ENCODE data around the gene ATXN1.

ATXN1 gene

DNA sequence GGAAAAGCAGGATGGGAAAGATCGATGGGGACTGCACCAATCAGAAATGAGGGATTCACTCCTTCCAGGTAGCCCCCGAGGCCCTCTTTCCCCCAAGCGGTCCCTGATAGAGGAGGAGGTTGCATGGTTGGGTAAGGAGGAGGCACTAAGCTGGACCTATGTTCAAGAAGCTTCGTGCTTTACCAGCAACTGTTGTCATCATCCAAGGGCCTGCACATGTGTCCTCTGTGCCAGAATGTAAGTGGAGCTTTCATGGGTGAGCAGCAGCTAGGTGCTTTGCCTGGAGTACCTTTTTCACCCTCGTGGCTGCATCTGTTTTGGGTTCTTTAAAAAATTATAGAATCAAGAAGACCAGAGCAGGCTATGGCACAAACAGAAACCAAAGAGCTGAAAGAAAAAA is 468.8 kb downstream of the ATXN1 start:
- TF ChIP-seq, protein P1, sequence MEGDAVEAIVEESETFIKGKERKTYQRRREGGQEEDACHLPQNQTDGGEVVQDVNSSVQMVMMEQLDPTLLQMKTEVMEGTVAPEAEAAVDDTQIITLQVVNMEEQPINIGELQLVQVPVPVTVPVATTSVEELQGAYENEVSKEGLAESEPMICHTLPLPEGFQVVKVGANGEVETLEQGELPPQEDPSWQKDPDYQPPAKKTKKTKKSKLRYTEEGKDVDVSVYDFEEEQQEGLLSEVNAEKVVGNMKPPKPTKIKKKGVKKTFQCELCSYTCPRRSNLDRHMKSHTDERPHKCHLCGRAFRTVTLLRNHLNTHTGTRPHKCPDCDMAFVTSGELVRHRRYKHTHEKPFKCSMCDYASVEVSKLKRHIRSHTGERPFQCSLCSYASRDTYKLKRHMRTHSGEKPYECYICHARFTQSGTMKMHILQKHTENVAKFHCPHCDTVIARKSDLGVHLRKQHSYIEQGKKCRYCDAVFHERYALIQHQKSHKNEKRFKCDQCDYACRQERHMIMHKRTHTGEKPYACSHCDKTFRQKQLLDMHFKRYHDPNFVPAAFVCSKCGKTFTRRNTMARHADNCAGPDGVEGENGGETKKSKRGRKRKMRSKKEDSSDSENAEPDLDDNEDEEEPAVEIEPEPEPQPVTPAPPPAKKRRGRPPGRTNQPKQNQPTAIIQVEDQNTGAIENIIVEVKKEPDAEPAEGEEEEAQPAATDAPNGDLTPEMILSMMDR (IDR thresholded peaks at IDR 0.05; ENCODE audit: borderline replicate concordance, insufficient read depth, low read depth, low read length): no peak
- H3K4me3 ChIP-seq (ENCODE audit: low read depth, low read length): no peak overlapping the region

DNA sequence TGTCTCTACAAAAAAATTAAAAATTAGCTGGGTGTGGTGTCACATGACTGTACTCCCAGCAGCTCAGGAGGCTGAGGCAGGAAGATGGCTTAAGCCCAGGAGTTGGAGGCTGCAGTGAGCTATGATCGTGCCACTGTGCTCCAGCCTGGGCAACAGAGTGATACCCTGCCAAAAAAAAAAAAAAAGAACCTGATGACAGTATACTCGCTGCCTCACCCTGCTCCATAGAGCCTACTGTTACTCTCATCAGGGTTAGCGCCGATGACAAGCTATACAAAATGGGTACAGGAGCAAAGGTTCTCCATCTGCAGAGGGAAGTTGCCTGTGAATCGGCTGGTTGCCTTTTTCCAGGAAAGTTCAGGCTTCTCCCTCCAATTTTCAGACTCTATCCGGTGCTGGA is 469.5 kb downstream of the ATXN1 start:
- TF ChIP-seq, protein P1 (IDR thresholded peaks at IDR 0.05; ENCODE audit: borderline replicate concordance, insufficient read depth, low read depth, low read length): no peak
- no peak overlapping the region for H3K4me3 ChIP-seq (ENCODE audit: low read depth, low read length)

DNA sequence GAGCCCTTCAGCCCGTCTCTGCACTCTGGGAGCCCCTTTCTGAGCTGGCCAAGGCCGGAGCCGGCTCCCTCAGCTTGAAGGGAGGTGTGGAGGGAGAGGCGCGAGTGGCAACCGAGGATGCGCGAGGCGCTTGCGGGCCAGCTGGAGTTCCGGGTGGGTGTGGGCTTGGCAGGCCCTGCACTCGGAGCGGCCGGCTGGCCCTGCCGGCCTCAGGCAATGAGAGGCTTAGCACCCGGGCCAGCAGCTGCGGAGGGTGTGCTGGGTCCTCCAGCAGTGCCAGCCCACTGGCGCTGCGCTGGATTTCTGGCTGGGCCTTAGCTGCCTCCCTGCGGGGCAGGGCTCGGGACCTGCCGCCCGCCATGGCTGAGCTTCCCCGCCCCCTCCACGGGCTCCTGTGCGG is 473.1 kb downstream of the ATXN1 start:
- TF ChIP-seq, protein P1 (IDR thresholded peaks at IDR 0.05; ENCODE audit: borderline replicate concordance, insufficient read depth, low read depth, low read length): no peak
- no peak overlapping the region for H3K4me3 ChIP-seq (ENCODE audit: low read depth, low read length)

DNA sequence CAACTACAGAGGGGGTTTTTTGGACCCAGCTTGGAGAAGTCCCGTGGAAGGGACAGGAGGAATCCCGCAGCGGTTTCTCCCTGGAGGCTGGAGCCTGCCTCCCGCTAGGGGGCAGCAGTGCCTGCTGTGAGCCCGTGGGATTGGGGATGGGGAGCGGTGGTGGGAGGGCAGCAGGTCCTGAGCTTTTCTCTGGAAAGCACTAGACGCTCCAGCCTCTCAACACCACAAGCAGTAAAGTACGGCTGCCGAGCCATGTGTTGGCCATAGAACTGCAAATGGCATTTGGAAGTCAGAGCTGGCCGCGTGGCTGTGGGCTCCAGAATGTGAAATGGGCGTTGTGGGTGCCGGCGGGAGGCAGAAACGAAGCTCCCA is 475.1 kb downstream of the ATXN1 start:
- no peak overlapping the region for H3K4me3 ChIP-seq (ENCODE audit: low read depth, low read length)
- TF ChIP-seq, protein P1 (IDR thresholded peaks at IDR 0.05; ENCODE audit: borderline replicate concordance, insufficient read depth, low read depth, low read length): peak; percentile 93

DNA sequence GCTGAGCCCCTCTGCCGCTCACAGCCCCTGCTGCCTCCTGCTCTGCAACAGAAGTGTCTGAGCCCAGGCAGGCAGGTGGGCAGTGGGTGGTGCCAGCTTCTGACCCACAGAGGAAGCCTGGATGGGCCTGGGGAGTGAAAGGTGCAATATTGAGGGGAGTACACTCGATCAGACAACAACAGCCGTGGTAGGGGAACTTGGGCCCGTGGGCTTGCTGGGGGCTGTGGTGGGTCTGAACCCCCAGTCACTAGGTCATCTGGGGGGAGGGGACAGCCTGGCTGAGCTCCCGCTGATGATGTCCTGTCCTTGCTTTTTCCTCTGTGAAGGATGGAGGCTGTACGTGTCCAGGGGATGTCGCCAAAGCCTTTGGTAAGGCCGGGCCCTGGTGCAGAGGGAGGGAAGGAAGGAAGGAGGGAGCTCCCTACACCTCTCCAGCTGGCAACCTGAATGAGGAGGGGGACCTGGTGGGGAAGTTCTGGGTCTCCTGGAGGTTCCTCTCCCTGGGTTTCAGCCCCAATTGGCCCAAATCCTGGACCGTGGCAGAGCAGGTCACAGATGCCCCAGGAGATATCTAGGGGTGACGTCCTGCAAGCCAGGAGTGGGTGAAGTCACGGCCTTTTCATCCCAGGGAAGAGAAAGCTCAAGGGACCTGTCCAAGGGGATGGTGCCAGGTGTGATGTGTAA is 475.7 kb downstream of the ATXN1 start:
- TF ChIP-seq, protein P1 (IDR thresholded peaks at IDR 0.05; ENCODE audit: borderline replicate concordance, insufficient read depth, low read depth, low read length): no peak
- no peak overlapping the region for H3K4me3 ChIP-seq (ENCODE audit: low read depth, low read length)

DNA sequence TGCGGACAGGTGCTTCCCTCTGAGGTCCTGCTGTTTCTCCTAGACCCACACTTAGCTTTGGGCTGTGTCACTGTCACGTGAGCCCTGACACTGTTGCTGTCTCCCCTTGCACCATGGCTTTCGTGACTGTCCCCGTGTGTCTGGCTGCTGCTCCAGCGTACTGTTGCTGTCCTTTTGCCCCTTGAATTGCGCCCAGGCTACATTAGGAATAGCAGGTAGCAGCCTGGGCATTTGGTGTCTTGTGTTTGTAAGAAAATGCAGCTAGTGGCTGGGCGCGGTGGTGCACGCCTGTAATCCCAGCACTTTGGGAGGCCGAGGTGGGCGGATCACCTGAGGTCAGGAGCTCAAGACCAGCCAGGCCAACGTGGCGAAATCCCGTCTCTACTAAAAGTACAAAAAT is 476.8 kb downstream of the ATXN1 start:
- no peak overlapping the region for H3K4me3 ChIP-seq (ENCODE audit: low read depth, low read length)
- TF ChIP-seq, protein P1 (IDR thresholded peaks at IDR 0.05; ENCODE audit: borderline replicate concordance, insufficient read depth, low read depth, low read length): no peak

DNA sequence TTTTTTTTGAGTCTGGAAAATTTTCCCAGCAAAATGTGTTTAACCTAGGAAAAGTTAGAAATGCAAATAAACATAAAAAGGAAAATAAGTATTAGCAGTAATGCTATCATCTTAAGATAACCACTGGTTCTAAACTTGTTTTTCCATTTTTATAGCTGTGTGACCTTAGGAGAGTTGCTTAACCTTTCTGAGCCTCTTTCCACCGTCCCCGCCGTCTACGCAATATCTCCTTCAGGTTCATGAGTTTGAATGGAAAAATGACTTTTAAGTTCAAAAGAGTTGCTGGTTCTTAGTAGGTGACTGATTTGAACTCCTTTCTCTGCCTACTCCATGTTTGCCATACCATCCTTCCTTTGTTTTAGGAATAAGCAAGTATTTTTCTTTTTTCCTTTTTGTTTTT is 478.9 kb downstream of the ATXN1 start:
- H3K4me3 ChIP-seq (ENCODE audit: low read depth, low read length): no peak overlapping the region
- TF ChIP-seq, protein P1 (IDR thresholded peaks at IDR 0.05; ENCODE audit: borderline replicate concordance, insufficient read depth, low read depth, low read length): no peak

Measured in GM12875 (cell line).